ENCODE data around the gene MOG. TPM values are rescaled to one million over a fixed set of nuclear protein-coding genes. Genes with fewer than 3 reads are reported as not detected.
"Not testable (repeated sequence)": the region's sequence is repeated elsewhere in the genome, so short reads cannot be mapped to it uniquely, and the experiment has no call there.

Gene MOG
- total RNA-seq, 1 experiment from 2014 or later: not detected

DNA sequence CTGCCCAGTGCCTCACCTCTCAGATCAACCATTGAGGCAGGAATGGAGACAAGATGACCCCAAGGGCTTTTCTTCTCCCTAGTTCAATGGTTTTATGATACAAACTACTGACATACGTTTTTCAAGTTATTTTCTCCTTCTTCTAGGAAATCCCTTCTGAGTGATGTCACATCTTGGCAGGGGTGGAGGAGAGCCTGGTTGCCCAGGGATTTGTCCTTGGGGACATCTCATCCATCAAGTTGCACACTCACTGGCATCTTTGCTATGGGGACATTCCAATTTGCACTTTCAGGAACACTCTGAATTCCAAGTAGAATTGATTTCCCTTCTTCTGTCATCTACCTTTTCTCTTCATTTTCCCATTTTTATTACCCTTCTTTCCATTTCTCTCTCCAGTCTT lies 14.1 kb downstream of the MOG start:
- ChIA-PET CTCF (interaction anchor here (1.0 kb wide), 1 partner anchor 17 kb away, joined by 4 read pairs; no protein-coding TSS in a partner anchor), POLR2A (ENCODE audit: unreplicated experiment) (no interaction called here)
- H3F3A ChIP-seq (ENCODE audit: insufficient read depth, low read depth): no peaks in the 10 kb centered on the region
- H3K27me3 ChIP-seq (ENCODE audit: insufficient read depth, low read depth): no peaks in the 10 kb centered on the region
- H3K36me3 ChIP-seq (ENCODE audit: low read depth): no peaks in the 10 kb centered on the region
- no peak overlapping the region for H3K27ac ChIP-seq
- H3K9me2 ChIP-seq (ENCODE audit: insufficient read depth): no peaks in the 10 kb centered on the region; the same call in 1 of the 2 replicates
- TF ChIP-seq EZH2 (IDR thresholded peaks at IDR 0.05; ENCODE audit: low read depth): no peak
- TF ChIP-seq, protein P1, sequence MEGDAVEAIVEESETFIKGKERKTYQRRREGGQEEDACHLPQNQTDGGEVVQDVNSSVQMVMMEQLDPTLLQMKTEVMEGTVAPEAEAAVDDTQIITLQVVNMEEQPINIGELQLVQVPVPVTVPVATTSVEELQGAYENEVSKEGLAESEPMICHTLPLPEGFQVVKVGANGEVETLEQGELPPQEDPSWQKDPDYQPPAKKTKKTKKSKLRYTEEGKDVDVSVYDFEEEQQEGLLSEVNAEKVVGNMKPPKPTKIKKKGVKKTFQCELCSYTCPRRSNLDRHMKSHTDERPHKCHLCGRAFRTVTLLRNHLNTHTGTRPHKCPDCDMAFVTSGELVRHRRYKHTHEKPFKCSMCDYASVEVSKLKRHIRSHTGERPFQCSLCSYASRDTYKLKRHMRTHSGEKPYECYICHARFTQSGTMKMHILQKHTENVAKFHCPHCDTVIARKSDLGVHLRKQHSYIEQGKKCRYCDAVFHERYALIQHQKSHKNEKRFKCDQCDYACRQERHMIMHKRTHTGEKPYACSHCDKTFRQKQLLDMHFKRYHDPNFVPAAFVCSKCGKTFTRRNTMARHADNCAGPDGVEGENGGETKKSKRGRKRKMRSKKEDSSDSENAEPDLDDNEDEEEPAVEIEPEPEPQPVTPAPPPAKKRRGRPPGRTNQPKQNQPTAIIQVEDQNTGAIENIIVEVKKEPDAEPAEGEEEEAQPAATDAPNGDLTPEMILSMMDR (conservative IDR thresholded peaks at IDR 0.05): no peak
- no peak overlapping the region for H3K4me2 ChIP-seq
- no peaks in the 10 kb centered on the region for H4K20me1 ChIP-seq (ENCODE audit: insufficient read depth)
- H3K4me1 ChIP-seq (replicated peaks; ENCODE audit: insufficient read depth): no peaks in the 10 kb centered on the region
- no TSS peak for BruUV-seq (replicated peaks)
- intact Hi-C loops (cut with micrococcal nuclease; ENCODE audit: unreplicated experiment): no loop called here
- no peaks in the 10 kb centered on the region for H3K79me2 ChIP-seq (ENCODE audit: low read depth)
- H3K4me3 ChIP-seq: no peak overlapping the region
- H2AFZ ChIP-seq: no peak overlapping the region
- no peak for DNase-seq
- H3K9me3 ChIP-seq (ENCODE audit: insufficient read depth, low read depth): 0 out of 2 replicates have a peak, but pooled peaks cover 3% of the 10 kb centered on the region

GRCh38 chr6:29672116-29672515 lies 15.2 kb downstream of the MOG start:
- H3K36me3 ChIP-seq (ENCODE audit: low read depth); H3K27me3 ChIP-seq (ENCODE audit: insufficient read depth, low read depth); H3K4me3 ChIP-seq; H3K9me3 ChIP-seq (ENCODE audit: insufficient read depth, low read depth); DNase-seq; intact Hi-C loops (cut with micrococcal nuclease; ENCODE audit: unreplicated experiment); H3K4me1 ChIP-seq (replicated peaks; ENCODE audit: insufficient read depth); H3K4me2 ChIP-seq; H3K79me2 ChIP-seq (ENCODE audit: low read depth); H3K9me2 ChIP-seq (ENCODE audit: insufficient read depth); H2AFZ ChIP-seq; BruUV-seq (replicated peaks); H3F3A ChIP-seq (ENCODE audit: insufficient read depth, low read depth); H3K27ac ChIP-seq; H4K20me1 ChIP-seq (ENCODE audit: insufficient read depth): not testable (repeated sequence)
- ChIA-PET POLR2A (ENCODE audit: unreplicated experiment) (interaction anchor here (0.5 kb wide), 1 partner anchor 39 kb away, joined by 7 read pairs; the partner anchor contains the start of gene GABBR1), CTCF (interaction anchor here (1.0 kb wide), 1 partner anchor 18 kb away, joined by 4 read pairs; no protein-coding TSS in a partner anchor)

- Histone ChIP-seq H3K27ac (no peak overlapping the region), H3F3A (ENCODE audit: insufficient read depth, low read depth) (peaks cover 17% of the 10 kb centered on the region; the same call in 1 of the 2 replicates), H3K4me1 (replicated peaks; ENCODE audit: insufficient read depth) (peaks cover 18% of the 10 kb centered on the region), H4K20me1 (ENCODE audit: insufficient read depth) (no peaks in the 10 kb centered on the region), H3K79me2 (ENCODE audit: low read depth) (no peaks in the 10 kb centered on the region), H3K9me2 (ENCODE audit: insufficient read depth) (no peaks in the 10 kb centered on the region; the same call in 1 of the 2 replicates), H3K27me3 (ENCODE audit: insufficient read depth, low read depth) (no peaks in the 10 kb centered on the region), H3K9me3 (ENCODE audit: insufficient read depth, low read depth) (0 out of 2 replicates have a peak, but pooled peaks cover 3% of the 10 kb centered on the region), H3K36me3 (ENCODE audit: low read depth) (no peaks in the 10 kb centered on the region), H3K4me2 (no peak overlapping the region), H3K4me3 (no peak overlapping the region), H2AFZ (no peak overlapping the region)
- ChIA-PET POLR2A (ENCODE audit: unreplicated experiment) (no interaction called here), CTCF (no interaction called here)
- BruUV-seq (replicated peaks): no TSS peak
- TF ChIP-seq, protein P1 (conservative IDR thresholded peaks at IDR 0.05): no peak
- no peak for TF ChIP-seq EZH2 (IDR thresholded peaks at IDR 0.05; ENCODE audit: low read depth)
- no peak for DNase-seq
- intact Hi-C loops (cut with micrococcal nuclease; ENCODE audit: unreplicated experiment): no loop called here
Measured at GRCh38 chr6:29673161-29673560, 16.3 kb downstream of the MOG start.

DNA sequence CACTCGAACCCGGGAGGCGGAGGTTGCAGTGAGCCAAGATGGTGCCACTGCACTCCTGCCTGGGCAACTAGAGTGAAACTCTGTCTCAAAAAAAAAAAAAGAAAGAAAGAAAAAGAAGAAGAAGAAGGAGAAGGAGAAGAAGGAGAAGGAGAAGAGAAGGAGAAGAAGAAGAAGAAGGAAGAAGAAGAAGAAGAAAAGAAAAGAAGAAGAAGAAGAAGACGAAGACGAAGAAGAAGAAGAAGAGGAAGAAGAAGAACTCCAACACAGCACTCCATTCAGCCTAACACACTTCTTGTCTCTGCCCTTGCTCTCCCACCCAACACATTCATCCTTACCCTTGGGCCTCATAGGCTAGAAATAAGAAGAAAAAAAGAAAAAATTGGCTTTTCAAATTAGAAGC lies 17.1 kb downstream of the MOG start:
- H3K79me2 ChIP-seq (ENCODE audit: low read depth): no peaks in the 10 kb centered on the region
- no TSS peak for BruUV-seq (replicated peaks)

More for the DNA sequence above, 17.1 kb downstream of the MOG start:
- intact Hi-C loops (cut with micrococcal nuclease; ENCODE audit: unreplicated experiment): no loop called here
- Histone ChIP-seq H2AFZ (no peak overlapping the region), H3K4me2 (no peak overlapping the region), H3K4me3 (no peak overlapping the region), H3K27ac (no peak overlapping the region), H4K20me1 (ENCODE audit: insufficient read depth) (no peaks in the 10 kb centered on the region), H3K9me3 (ENCODE audit: insufficient read depth, low read depth) (0 out of 2 replicates have a peak, but pooled peaks cover 3% of the 10 kb centered on the region), H3F3A (ENCODE audit: insufficient read depth, low read depth) (peaks cover 23% of the 10 kb centered on the region; the same call in 1 of the 2 replicates), H3K9me2 (ENCODE audit: insufficient read depth) (no peaks in the 10 kb centered on the region; the same call in 1 of the 2 replicates), H3K27me3 (ENCODE audit: insufficient read depth, low read depth) (no peaks in the 10 kb centered on the region), H3K4me1 (replicated peaks; ENCODE audit: insufficient read depth) (peaks cover 26% of the 10 kb centered on the region), H3K36me3 (ENCODE audit: low read depth) (no peaks in the 10 kb centered on the region)
- POLR2A ChIA-PET (ENCODE audit: unreplicated experiment): no interaction called here
- no peak for DNase-seq
- CTCF ChIA-PET: no interaction called here
- TF ChIP-seq, protein P1 (conservative IDR thresholded peaks at IDR 0.05): no peak
- TF ChIP-seq EZH2 (IDR thresholded peaks at IDR 0.05; ENCODE audit: low read depth): no peak
